HL-60 (cell line): ENCODE measurements around the gene MAX.

Experiments
- DNase-seq, 2 experiments: peaks; one replicate each; pipeline ENCODE4 v3.0.0-alpha.2; 2010 to 2020; ENCODE audit warnings: low read depth in 1 of 2, low spot score in 1 of 2
- H3K27ac ChIP-seq: fragments of 250-450 bp; sonication (Bioruptor Pico); replicated peaks from 2 replicates; pipeline ENCODE4 v1.5.1; 2020; ENCODE audit warnings: mild to moderate bottlenecking, moderate library complexity
- H3K27me3 ChIP-seq: fragments of 250-450 bp; sonication (Bioruptor Pico); 2 replicates; pipeline ENCODE4 v1.5.1; 2021; ENCODE audit warnings: mild to moderate bottlenecking, moderate library complexity; ENCODE audit not compliant: insufficient read depth, poor library complexity, severe bottlenecking
- H3K4me3 ChIP-seq: replicated peaks from 2 replicates; pipeline ENCODE4 v1.5.1; 2011; ENCODE audit warnings: mild to moderate bottlenecking, control low read depth, low read length; ENCODE audit not compliant: insufficient read depth
- CTCF ChIP-seq: IDR thresholded peaks from one replicate; pipeline ENCODE4 v1.5.1; 2011; ENCODE audit warnings: low read length, control low read depth, inconsistent platforms; ENCODE audit not compliant: insufficient read depth
- GABPA ChIP-seq: IDR thresholded peaks from 2 replicates; pipeline ENCODE4 v1.6.1; 2012; ENCODE audit warnings: low read depth
- POLR2AphosphoS5 ChIP-seq: IDR thresholded peaks from 2 replicates; pipeline ENCODE4 v1.6.1; 2012; ENCODE audit warnings: low read depth
- REST ChIP-seq: IDR thresholded peaks from 2 replicates; pipeline ENCODE4 v1.6.1; 2012; ENCODE audit warnings: low read depth; ENCODE audit not compliant: insufficient replicate concordance
- SPI1 ChIP-seq: IDR thresholded peaks from 2 replicates; pipeline ENCODE4 v1.6.1; 2012; ENCODE audit warnings: low read depth, mild to moderate bottlenecking, borderline replicate concordance

The MAX gene

GRCh38 chr14:65054471-65055085, 47.7 kb downstream of the MAX start:
- peak; percentile 64 to 93 for DNase-seq
- H3K27me3 ChIP-seq = no peaks in the 10 kb centered on the region
- TF ChIP-seq REST (peak; percentile 18), SPI1 (peak; percentile 43; the same call in 1 of the 2 replicates), POLR2AphosphoS5 (peak; percentile 82), GABPA (peak; percentile 33; the same call in 1 of the 2 replicates), CTCF (no peak)
- peak overlapping the region; percentile 90 for H3K27ac ChIP-seq
- no peak overlapping the region for H3K4me3 ChIP-seq

GRCh38 chr14:65053466-65053865, 48.9 kb downstream of the MAX start:
- H3K27ac ChIP-seq = peak overlapping the region; percentile 90
- DNase-seq = no peak
- no peak overlapping the region for H3K4me3 ChIP-seq
- no peak for TF ChIP-seq POLR2AphosphoS5
- TF ChIP-seq CTCF = no peak
- TF ChIP-seq SPI1 = no peak
- no peak for TF ChIP-seq REST
- TF ChIP-seq GABPA = no peak
- no peaks in the 10 kb centered on the region for H3K27me3 ChIP-seq

GRCh38 chr14:65052832-65053231, 49.5 kb downstream of the MAX start:
- no peaks in the 10 kb centered on the region for H3K27me3 ChIP-seq
- TF ChIP-seq GABPA (no peak), POLR2AphosphoS5 (no peak), REST (no peak), CTCF (no peak), SPI1 (no peak)
- DNase-seq = no peak
- H3K27ac ChIP-seq = peak overlapping the region; percentile 90; the same call in 1 of the 2 replicates
- H3K4me3 ChIP-seq = no peak overlapping the region
